ENCODE results near the gene KRTAP10-9.

The KRTAP10-9 gene

DNA sequence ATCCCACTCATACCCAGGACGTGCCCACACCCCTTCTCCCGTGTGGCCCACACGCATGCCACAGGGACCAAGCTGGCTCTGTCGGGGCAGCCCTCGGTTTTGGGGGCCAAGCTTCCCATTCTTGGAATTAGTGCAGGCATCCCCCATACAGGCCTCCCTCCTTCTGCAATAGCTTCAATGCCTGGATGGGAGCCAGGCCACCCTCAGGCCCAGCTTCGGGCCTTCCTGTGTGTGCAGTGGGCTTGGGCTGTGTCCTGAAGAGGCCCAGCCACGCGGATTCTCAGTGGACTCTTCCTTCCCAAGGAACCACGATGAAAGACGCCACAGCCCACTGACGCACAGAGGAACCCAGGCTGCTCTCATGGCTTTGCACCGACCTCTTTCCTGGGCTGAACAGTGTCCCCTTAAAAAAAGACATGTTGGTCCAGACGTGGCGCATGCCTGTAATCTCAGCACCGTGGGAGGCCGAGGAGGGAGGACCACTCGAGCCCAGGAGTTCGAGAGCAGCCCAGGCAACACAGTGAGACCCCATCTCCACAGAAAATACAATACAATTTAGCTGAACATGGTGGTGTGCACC is 22.7 kb downstream of the KRTAP10-9 start:
- TF ChIP-seq, protein P1, sequence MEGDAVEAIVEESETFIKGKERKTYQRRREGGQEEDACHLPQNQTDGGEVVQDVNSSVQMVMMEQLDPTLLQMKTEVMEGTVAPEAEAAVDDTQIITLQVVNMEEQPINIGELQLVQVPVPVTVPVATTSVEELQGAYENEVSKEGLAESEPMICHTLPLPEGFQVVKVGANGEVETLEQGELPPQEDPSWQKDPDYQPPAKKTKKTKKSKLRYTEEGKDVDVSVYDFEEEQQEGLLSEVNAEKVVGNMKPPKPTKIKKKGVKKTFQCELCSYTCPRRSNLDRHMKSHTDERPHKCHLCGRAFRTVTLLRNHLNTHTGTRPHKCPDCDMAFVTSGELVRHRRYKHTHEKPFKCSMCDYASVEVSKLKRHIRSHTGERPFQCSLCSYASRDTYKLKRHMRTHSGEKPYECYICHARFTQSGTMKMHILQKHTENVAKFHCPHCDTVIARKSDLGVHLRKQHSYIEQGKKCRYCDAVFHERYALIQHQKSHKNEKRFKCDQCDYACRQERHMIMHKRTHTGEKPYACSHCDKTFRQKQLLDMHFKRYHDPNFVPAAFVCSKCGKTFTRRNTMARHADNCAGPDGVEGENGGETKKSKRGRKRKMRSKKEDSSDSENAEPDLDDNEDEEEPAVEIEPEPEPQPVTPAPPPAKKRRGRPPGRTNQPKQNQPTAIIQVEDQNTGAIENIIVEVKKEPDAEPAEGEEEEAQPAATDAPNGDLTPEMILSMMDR (IDR thresholded peaks at IDR 0.05; ENCODE audit: control extremely low read depth, extremely low read depth, low read depth, missing control alignments) = no peak
- ChIA-PET POLR2A (interaction anchor here (0.6 kb wide), 1 partner anchor 74 kb away, joined by 3 read pairs; no protein-coding TSS in a partner anchor), CTCF (interaction anchor here (1.4 kb wide), 1 partner anchor 10 kb away, joined by 3 read pairs; no protein-coding TSS in a partner anchor)
- no peak for DNase-seq (ENCODE audit: extremely low spot score)

DNA sequence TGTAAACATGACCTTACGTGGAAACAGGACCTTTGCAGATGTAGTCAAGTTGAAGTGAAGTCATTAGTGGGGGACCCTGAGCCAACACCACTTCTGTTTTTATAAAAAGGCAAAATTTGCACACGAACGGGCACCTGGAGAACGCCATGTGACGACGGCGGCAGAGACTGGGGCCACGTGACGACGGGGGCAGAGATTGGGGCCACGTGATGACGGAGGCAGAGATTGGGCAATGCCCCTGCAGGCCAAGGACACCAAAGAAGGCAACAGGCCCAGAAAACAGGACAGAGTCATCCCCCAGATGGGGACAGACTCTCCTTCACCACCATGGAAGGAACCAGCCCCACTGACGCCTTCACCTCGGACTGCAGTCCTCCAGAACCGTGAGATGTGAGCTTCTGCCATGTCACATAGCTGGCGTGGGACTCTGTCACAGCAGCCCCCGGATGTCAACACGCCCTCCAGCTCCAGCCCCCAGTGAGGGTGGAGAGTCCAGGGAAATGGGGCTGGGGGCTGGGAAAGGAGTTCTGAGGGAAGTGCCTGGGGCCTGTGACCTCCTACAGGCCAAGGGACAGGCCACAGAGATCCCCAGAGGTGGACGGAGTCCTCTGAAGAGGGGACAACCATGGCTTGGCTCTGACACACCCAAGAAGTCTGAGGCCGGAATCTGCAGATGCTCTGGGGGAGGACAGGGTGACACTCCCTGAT is 23.5 kb downstream of the KRTAP10-9 start:
- POLR2A ChIA-PET = no interaction called here
- TF ChIP-seq, protein P1 (IDR thresholded peaks at IDR 0.05; ENCODE audit: control extremely low read depth, extremely low read depth, low read depth, missing control alignments) = no peak
- CTCF ChIA-PET = interaction anchor here (1.4 kb wide), 1 partner anchor 9 kb away, joined by 3 read pairs; no protein-coding TSS in a partner anchor
- no peak for DNase-seq (ENCODE audit: extremely low spot score)

DNA sequence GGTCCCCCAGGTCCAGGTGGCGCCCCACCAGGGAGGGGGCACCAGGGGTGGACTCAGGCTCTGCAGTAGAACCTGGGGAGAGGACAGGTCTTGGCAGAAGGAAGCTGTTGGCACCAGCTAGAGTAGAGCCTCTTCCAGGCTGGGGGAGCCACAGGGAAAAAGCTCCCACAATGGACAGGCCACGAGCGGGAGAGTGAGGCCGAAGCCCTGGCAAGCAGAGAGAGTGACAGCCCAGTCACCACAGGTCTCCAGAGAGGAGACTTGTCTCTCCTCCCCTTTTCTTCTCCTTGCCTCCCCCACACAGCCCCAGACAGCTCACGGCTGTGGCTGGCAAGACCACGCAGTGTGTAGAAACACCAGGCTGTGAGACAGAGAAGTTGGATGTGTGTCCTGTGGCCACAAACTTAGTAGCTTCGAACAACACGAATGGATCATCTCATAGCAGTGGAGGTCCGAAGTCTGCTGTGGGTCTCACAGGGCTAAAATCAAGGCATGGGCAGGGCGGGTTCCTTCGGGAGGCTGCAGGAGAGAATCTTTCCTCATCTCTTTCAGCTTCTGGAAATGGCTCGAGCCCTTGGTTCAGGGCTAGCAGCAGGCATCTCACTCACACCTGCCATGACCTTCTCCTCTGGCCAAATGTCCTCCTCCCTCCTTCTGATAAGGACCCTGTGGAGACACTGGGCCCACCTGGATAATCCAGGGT is 24.2 kb downstream of the KRTAP10-9 start:
- CTCF ChIA-PET = no interaction called here

DNA sequence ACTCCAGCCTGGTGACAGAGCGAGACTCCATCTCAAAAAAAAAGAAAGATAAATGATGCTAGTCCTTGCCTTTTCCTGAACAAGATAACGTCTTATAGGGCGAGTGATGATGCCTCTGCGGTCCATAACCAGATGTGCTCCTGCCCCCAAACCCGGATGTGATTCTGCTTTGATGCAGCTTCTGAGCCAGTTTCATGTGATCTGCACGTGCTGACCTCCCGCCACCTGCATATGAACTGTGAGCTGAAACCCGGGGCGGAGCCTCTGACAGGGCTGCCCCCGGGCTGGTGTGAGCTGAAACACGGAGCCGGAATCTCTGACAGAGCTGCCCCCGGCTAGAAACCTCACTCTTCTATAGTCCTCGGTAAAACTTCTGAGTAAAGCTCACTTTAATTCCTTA is 26.2 kb downstream of the KRTAP10-9 start:
- ChIA-PET CTCF (no interaction called here), POLR2A (no interaction called here)
- DNase-seq (ENCODE audit: extremely low spot score) = no peak
- TF ChIP-seq, protein P1 (IDR thresholded peaks at IDR 0.05; ENCODE audit: control extremely low read depth, extremely low read depth, low read depth, missing control alignments) = no peak

More for the DNA sequence above, 24.2 kb downstream of the KRTAP10-9 start:
- TF ChIP-seq, protein P1 (IDR thresholded peaks at IDR 0.05; ENCODE audit: control extremely low read depth, extremely low read depth, low read depth, missing control alignments) = no peak
- POLR2A ChIA-PET = no interaction called here
- DNase-seq (ENCODE audit: extremely low spot score) = no peak

DNA sequence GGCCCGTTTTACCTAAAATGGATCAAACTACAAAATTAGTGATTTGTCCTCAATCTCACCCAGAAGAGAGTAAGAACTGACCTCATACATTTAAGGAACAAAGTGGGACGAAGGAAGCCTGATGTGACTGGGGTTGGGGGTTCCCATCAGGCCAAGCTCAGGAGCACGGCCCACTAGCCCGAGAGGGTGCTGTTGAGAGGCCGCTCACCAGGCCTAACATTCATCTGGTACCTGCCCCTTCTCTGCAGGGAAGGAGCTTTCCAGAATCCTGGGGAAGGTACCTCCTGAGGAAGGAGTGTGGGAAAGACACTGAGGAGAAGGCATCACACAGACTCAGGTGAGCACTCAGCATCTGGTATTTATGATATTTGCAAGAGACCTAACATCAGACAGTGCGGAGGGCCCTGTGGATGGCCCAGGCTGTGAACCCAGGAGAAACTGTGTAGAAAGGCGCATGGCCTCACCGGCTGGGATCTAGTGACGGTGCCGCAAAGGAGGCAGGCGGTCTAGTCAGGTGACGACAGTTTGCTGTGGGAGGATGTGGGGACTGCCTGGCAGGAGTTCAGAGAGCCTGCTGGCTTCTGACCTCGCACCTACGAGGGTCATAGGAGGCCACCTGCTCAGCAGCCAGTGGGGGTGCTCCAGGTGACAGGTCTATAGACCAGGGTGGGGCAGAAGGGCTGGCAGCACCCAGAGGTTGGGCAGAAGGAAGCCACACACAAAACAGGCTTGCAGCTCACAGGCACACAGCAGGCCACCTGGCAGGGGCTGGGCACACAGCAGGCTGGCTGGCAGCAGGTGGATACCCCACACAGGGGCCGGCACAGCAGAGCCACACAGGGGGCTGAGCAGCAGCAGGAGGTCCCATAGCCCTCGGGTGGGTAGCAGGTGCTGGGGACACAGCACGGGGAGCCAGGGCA is 27.0 kb downstream of the KRTAP10-9 start:
- TF ChIP-seq, protein P1 (IDR thresholded peaks at IDR 0.05; ENCODE audit: control extremely low read depth, extremely low read depth, low read depth, missing control alignments) = no peak
- ChIA-PET POLR2A (no interaction called here), CTCF (no interaction called here)
- no peak for DNase-seq (ENCODE audit: extremely low spot score)

Data from GM10248 (cell line).